DMS53 treated with DMSO at 0.1 percent for 48 hours (cell line): ENCODE data around the gene NDUFC2.
"Not testable (repeated sequence)": the region's sequence is repeated elsewhere in the genome, so short reads cannot be mapped to it uniquely, and the experiment has no call there.

ENCODE experiments used
- DNase-seq: peaks from one replicate; lab custom pipeline; 2025; ENCODE audit not compliant: unreplicated experiment; lab: John Stamatoyannopoulos, UW

Gene NDUFC2

DNA sequence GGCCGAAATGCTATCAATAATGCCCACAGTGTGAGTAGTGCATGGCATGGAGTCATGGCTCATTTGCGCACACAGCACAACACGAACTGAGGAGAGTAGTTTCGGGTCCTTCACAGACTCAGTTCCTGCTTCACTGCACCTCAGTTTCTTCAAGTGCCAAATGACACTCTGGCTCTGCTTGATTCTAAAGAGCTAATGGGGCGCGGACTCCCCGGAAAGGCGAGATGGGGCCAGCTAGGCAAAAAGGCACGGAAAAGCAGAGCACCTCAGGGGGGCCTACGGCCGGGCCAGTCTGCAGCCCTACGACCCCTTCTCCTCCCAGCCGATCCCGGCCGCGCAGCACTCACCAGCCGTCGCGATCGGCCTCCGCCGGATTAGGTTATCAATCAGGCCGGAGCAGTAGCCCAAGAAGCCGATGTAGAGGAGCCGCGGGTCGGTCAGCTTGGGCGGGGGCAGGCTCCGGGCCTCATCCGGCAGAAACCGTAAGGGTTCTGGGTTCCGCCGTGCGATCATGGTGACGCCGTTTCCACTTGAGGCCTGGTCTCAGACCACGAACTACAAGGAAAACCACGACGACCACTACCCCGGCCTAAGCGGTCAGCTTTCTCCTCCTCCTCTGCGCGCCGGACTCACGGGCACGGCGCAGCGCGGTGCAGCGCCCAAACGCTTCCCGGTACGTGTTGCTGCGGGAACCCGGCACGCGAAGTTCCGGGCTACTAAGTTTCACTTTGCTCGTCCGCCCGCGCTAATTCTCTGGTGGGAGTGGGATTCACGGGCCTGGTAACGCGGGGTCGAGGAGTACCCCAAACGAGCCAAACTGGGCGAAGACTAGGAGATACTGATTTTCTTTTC lies at the start of gene NDUFC2:
TSS of gene NDUFC2 (minus strand) at position 631 of the 852 bp plus-strand sequence. CDS start at position 513, 118 bp downstream.
- DNase-seq: peak; percentile 86

DNA sequence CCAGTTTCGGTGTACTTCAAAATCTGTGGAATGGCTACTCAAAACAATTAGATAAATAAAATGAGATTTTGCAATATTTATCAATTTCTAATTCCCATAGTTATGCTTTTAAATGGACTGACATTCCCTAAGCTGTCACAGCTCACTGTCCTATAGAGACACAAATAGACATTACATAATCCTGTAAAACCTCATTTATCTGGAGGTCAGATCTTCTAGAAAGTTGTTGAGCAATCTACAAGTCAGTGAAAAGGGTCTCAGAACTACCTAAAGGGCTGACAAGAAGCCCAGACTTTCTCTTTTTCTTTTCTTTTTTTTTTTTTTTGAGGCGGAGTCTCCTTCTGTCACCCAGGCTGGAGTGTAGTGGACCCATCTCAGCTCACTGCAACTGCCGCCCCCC lies 47.7 kb upstream of the NDUFC2 start:
- DNase-seq: no peak

GRCh38 chr11:78112582-78113275 lies 33.1 kb upstream of the NDUFC2 start:
- DNase-seq: no peak

DNA sequence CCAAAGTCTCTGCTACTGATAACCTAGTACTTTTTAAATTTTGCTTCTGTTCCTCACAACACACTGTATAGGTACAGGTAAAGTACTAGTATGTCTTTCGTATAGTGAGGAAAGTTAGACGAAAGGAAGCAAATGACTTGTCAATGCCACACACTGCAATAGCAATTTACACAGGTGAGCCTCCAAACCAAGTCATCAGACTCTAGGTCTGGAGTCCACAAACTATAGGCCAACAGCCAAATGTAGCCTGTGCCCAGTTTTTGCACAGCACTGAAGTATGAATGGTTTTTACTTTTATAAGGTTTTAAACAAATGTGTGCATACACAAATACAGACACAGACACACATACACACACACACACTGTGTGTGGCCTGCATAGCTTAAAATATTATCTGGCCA lies 31.6 kb upstream of the NDUFC2 start:
- no peak for DNase-seq

GRCh38 chr11:78110830-78111229 lies 31.2 kb upstream of the NDUFC2 start:
- DNase-seq: no peak

DNA sequence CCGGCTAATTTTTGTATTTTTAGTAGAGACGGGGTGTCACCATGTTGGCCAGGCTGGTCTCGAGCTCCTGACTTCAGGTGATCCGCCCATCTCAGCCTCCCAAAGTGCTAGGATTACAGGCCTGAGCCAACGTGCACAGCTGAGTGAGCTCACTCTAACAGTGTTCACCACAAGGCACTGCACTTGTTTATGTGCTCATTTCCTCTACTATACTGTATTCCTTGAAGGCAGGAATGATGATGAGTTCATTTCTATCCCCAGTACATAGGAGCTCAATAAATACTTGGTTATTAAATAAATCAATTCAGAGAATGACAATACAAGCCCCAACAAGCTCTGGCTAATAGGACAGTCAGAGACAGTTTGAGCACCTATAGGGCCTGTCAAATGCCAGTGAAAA lies 30.7 kb upstream of the NDUFC2 start:
- no peak for DNase-seq

DNA sequence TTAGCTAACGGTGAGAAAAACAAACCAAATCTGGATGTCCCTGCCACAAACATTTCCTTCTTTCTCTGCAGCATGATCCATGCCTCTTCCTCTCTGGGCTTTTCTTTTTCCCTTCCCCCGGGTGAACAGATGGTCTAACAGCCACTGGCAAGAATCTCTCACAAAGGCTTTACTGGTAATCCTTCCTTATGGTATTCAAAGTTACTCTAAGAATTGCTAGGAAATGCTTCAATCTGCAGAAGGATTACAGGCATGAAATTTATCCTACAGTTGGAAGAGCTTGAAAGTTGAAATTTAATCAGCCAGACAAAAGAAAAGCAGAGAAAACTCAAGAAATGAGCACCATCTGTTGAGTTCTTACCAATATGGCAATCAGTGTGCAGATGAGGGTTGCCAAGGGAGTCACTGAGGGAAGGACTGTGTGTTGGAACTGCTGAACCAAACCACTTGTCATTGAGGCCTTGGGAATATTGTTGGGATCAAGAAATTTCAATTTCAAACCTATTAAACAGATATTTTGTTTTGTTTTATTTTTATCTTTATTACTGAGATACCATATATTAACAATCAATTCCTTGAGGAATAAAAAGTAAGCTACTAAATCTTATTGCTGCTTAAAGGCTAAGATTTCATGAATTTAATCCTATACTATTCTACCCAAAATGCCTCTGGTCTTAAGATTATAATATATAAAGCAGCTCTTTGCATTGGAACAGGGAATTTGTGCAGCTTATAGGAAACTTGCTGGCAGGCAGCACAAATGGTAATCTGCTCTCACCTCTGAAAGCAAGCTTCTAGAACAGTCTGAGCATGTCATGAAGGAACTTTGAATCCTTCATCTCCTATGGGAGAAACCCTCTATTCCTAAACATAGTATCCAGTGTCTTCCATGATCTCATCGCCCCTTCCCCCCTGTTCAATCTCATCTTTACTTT lies 29.7 kb upstream of the NDUFC2 start:
- DNase-seq: no peak

- peak; percentile 97 for DNase-seq
These were observed 21.2 kb upstream of the NDUFC2 start for GRCh38 chr11:78100676-78101472.

- DNase-seq: no peak
These were observed 20.6 kb upstream of the NDUFC2 start for GRCh38 chr11:78100261-78100660.

GRCh38 chr11:78099666-78100065 lies 20.0 kb upstream of the NDUFC2 start:
- DNase-seq: no peak

DNA sequence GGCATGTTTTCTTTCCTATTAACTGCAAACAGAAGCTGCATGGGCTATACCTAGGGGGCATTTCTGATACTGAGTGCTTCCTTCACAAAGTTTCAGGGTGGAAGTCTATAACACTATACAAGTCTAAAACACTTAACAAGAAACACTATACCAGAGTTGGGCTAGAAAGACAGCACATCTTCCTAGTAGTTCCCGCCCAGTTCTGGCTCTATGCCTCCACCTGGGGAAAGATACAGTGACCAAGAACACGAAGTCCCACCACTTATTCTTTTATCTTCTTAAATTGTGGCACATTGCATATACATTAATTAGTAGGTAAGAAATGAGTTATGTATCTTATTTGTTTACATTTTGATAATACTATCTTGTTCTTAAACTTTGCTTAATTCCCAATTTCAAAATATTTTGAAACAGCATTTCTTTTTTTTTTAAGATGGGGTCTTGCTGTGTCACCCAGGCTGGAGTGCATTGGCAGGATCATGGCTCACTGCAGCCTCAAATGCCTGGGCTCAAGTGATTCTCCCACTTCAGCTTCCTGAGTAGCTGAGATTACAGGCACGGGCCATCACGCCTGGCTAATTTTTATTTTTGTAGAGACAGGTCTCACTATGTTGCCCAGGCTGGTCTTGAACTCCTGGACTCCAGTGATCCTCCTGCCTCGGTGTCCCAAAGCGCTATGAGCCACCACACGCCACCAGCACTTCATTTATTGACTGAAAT lies 18.2 kb upstream of the NDUFC2 start:
- no peak for DNase-seq

DNA sequence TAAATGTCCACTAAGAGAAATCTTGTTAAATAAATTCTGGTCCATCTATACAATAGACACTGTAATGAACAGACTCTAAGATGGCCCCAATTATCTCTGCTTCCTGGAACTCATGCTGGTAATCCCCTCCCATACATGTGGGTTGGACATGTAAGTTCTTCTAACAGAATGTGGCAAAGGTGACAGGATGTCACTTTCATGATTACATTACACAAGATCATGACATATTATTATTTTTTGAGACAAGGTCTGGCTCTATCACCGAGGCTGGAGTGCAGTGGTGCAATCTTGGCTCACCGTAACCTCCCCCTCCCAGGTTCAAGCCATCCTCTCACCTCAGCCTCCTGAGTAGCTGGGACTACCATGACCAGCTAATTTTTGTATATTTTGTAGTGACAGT lies 14.6 kb upstream of the NDUFC2 start:
- DNase-seq: no peak

GRCh38 chr11:78086521-78087074 lies 6.9 kb upstream of the NDUFC2 start:
- DNase-seq: not testable (repeated sequence)

DNA sequence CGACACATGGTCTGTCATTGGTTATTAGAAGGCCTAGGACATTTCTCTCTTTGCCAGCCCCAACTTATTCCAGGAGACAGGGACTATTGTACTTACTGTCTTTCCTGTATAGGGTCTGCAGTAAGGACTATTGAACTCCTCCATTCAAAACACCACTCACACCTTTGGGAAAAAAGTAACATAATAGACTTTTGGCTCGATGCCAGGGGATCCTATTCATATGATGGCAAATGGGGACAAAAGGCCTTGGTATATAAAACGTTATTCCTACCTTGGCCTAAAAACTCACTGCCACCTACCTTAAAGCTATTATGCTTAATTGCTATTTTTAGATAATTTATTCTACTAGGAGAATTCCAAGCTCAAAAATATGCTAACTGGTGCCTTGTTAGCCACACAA lies 6.3 kb upstream of the NDUFC2 start:
- no peak for DNase-seq

GRCh38 chr11:78084506-78084905 lies 4.8 kb upstream of the NDUFC2 start:
- not testable (repeated sequence) for DNase-seq

DNA sequence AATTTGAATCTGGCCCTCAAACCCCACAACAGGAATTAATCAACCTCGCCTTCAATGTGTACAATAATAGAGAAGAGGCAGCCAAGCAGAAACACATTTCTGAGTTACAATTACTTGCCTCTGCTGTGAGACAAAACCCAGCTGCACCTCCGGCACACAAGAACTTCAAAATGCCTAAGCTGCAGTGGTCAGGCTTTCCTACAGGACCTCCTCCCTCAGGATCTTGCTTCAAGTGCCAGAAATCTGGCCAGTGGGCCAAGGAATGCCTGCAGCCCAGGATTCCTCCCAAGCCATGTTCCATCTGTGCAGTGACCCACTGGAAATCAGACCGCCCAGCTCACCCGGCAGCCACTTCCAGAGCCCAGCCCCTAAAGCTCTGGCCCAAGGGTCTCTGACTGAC lies 3.4 kb upstream of the NDUFC2 start:
- no peak for DNase-seq

- DNase-seq: no peak
These were observed 2.5 kb upstream of the NDUFC2 start for GRCh38 chr11:78082146-78082545.

DNA sequence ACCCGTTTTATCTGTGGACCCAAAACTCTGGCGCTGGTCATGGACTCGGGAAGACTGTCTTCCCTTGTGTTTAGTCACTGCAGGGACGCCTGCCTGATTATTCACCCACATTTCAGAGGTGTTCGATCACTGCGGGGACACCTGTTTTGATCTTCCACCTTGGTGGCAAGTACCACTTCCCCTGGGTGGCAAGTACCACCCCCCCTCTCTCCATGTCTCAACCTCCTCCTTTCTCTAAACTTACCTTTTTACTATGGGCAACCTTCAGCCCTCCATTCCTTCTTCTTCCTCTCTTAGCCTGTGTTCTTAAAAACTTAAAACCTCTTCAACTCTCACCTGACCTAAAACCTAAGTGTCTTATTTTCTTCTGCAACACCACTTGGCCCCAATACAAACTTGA lies 1.9 kb upstream of the NDUFC2 start:
- no peak for DNase-seq

- no peak for DNase-seq
These were observed 1.3 kb upstream of the NDUFC2 start for GRCh38 chr11:78080818-78081495.
